ENCODE data around the gene EYS. TPM values are rescaled to one million over a fixed set of nuclear protein-coding genes. Genes with fewer than 3 reads are reported as not detected.
A peak's percentile ranks its signal among the peaks of the same experiment; 100 is the strongest.

The EYS gene
- total and polyA plus RNA-seq, 2 donors from 2014 or later, result not detected

DNA sequence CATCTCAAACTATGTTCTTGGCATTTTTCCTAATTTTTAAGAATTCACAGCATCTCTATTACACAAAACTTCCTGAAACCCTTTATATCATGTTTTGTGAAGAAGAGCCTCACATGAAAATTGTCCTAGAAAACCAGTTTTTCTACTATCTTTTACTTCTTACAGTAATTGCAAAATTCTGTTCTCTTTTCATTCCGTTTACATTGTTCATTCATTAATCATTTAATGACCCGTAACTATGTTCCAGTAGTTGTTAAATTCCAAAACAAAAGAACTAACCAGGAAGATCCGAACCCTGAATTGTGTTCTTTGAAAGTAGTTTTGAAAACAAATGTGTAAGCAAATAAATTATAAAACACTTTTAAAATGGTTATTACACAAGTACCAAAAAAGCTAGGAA is 597.0 kb downstream of the EYS start:
- H3K4me3 ChIP-seq (ENCODE audit: low read length in 3 of 3), result no peak overlapping the region
- FAIRE-seq (no peak), DNase-seq (peak in 1 of 5 donors; percentile 9)
- intact Hi-C loops (cut with DNase I), result no loop called here
- TF ChIP-seq, protein P1, sequence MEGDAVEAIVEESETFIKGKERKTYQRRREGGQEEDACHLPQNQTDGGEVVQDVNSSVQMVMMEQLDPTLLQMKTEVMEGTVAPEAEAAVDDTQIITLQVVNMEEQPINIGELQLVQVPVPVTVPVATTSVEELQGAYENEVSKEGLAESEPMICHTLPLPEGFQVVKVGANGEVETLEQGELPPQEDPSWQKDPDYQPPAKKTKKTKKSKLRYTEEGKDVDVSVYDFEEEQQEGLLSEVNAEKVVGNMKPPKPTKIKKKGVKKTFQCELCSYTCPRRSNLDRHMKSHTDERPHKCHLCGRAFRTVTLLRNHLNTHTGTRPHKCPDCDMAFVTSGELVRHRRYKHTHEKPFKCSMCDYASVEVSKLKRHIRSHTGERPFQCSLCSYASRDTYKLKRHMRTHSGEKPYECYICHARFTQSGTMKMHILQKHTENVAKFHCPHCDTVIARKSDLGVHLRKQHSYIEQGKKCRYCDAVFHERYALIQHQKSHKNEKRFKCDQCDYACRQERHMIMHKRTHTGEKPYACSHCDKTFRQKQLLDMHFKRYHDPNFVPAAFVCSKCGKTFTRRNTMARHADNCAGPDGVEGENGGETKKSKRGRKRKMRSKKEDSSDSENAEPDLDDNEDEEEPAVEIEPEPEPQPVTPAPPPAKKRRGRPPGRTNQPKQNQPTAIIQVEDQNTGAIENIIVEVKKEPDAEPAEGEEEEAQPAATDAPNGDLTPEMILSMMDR (IDR thresholded peaks at IDR 0.05; ENCODE audit: borderline replicate concordance, extremely low read depth, insufficient read depth), result no peak
- H3K27me3 ChIP-seq (ENCODE audit: control insufficient read depth, insufficient read depth, low read length), result no peaks in the 10 kb centered on the region
- no peaks in the 10 kb centered on the region for H3K36me3 ChIP-seq (ENCODE audit: control insufficient read depth in 2 of 3, insufficient read depth in 3 of 3, low read length in 3 of 3)
- H3K27ac ChIP-seq (ENCODE audit: low read depth in 2 of 2, low read length in 2 of 2), result no peak overlapping the region
- no peaks in the 10 kb centered on the region for H3K4me1 ChIP-seq (ENCODE audit: control insufficient read depth in 2 of 3, insufficient read depth in 2 of 3, low read depth in 1 of 3, low read length in 3 of 3)
- no peaks in the 10 kb centered on the region for H3K9me3 ChIP-seq (ENCODE audit: control insufficient read depth in 2 of 3, insufficient read depth in 1 of 3, low read length in 3 of 3)
- no peak overlapping the region for H3K9ac ChIP-seq (ENCODE audit: low read length in 3 of 3)

DNA sequence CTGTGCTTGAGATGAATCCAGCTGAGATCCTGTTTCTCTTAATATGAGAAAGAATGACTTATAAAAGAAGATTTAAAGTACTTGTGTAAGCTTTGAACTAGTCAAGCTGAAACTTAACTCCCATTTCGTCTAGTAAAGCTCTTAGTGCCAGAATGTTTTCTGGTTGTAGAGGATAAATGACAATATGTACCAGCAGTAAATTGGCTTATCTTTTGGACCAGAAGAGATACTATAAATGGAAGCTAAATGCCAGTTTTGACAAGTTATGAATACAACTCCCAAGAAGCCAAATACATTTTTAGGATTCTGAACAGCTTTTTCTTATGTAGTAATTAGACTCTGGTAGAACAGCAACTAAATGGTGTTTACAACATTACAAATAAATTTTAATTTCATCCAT is 608.7 kb downstream of the EYS start:
- H3K9me3 ChIP-seq (ENCODE audit: control insufficient read depth in 2 of 3, insufficient read depth in 1 of 3, low read length in 3 of 3), result no peaks in the 10 kb centered on the region
- TF ChIP-seq, protein P1 (IDR thresholded peaks at IDR 0.05; ENCODE audit: borderline replicate concordance, extremely low read depth, insufficient read depth), result no peak
- H3K36me3 ChIP-seq (ENCODE audit: control insufficient read depth in 2 of 3, insufficient read depth in 3 of 3, low read length in 3 of 3), result no peaks in the 10 kb centered on the region
- no peak for FAIRE-seq
- H3K27me3 ChIP-seq (ENCODE audit: control insufficient read depth, insufficient read depth, low read length), result no peaks in the 10 kb centered on the region
- H3K4me1 ChIP-seq (ENCODE audit: control insufficient read depth in 2 of 3, insufficient read depth in 2 of 3, low read depth in 1 of 3, low read length in 3 of 3), result no peaks in the 10 kb centered on the region
- no peak overlapping the region for H3K27ac ChIP-seq (ENCODE audit: low read depth in 2 of 2, low read length in 2 of 2)
- H3K9ac ChIP-seq (ENCODE audit: low read length in 3 of 3), result no peak overlapping the region
- DNase-seq, result no peak
- H3K4me3 ChIP-seq (ENCODE audit: low read length in 3 of 3), result no peak overlapping the region
- intact Hi-C loops (cut with DNase I), result no loop called here

DNA sequence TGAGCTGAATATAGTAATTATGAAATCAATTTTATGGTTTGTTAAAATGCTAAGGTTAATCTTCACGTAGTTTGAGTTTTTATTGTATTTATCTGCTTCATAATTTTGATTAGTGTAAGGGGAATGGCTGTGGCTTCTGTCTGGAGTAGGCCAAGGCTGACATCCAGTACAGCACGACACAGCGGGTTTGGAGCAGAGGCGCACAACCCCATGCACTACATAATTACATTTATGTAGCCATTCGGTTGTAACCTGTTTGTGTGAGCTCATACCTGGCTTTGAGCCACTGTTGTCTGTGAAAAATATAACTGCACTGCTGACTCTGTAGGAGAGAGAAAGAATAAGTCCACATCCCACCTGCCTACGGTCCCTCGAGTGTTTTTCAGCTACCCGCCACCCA is 615.5 kb downstream of the EYS start:
- no peak for FAIRE-seq

More for the DNA sequence above, 615.5 kb downstream of the EYS start:
- TF ChIP-seq, protein P1 (IDR thresholded peaks at IDR 0.05; ENCODE audit: borderline replicate concordance, extremely low read depth, insufficient read depth), result no peak
- DNase-seq, result no peak
- no peaks in the 10 kb centered on the region for H3K27me3 ChIP-seq (ENCODE audit: control insufficient read depth, insufficient read depth, low read length)
- H3K9ac ChIP-seq (ENCODE audit: low read length in 3 of 3), result no peak overlapping the region
- intact Hi-C loops (cut with DNase I), result no loop called here
- peaks cover 0 to 3% (median 0%) of the 10 kb centered on the region in 3 donors for H3K9me3 ChIP-seq (ENCODE audit: control insufficient read depth in 2 of 3, insufficient read depth in 1 of 3, low read length in 3 of 3)
- H3K27ac ChIP-seq (ENCODE audit: low read depth in 2 of 2, low read length in 2 of 2), result no peak overlapping the region
- H3K4me1 ChIP-seq (ENCODE audit: control insufficient read depth in 2 of 3, insufficient read depth in 2 of 3, low read depth in 1 of 3, low read length in 3 of 3), result no peaks in the 10 kb centered on the region
- H3K36me3 ChIP-seq (ENCODE audit: control insufficient read depth in 2 of 3, insufficient read depth in 3 of 3, low read length in 3 of 3), result no peaks in the 10 kb centered on the region
- H3K4me3 ChIP-seq (ENCODE audit: low read length in 3 of 3), result no peak overlapping the region

Measured in kidney (tissue), 14 donors.